ENCODE results near the gene PRAMEF2. TPM values are rescaled to one million over a fixed set of nuclear protein-coding genes. Genes with fewer than 3 reads are reported as not detected.
"Not testable (repeated sequence)": the region's sequence is repeated elsewhere in the genome, so short reads cannot be mapped to it uniquely, and the experiment has no call there.

The PRAMEF2 gene, protein sequence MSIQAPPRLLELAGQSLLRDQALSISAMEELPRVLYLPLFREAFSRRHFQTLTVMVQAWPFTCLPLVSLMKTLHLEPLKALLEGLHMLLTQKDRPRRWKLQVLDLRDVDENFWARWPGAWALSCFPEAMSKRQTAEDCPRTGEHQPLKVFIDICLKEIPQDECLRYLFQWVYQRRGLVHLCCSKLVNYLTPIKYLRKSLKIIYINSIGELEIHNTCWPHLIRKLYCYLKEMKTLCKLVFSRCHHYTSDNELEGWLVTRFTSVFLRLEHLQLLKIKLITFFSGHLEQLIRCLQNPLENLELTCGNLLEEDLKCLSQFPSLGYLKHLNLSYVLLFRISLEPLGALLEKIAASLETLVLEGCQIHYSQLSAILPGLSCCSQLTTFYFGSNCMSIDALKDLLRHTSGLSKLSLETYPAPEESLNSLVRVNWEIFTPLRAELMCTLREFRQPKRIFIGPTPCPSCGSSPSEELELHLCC
- total RNA-seq: not detected
- long read RNA-seq, donor 1: 0 reads
- long read RNA-seq, donor 2: 0 reads

- H3K36me3 ChIP-seq (ENCODE audit: low read depth); H3K9me3 ChIP-seq; intact Hi-C loops (cut with DNase I, micrococcal nuclease); H3K4me1 ChIP-seq (ENCODE audit: low read depth); H3K4me3 ChIP-seq; DNase-seq; ATAC-seq: not testable (repeated sequence)
Measured at GRCh38 chr1:12856786-12857185, at the start of gene PRAMEF2. Gene PRAMEF2, plus strand, starts transcription at chr1:12857086. Its CDS starts 1,924 bp downstream, at chr1:12859010.

DNA sequence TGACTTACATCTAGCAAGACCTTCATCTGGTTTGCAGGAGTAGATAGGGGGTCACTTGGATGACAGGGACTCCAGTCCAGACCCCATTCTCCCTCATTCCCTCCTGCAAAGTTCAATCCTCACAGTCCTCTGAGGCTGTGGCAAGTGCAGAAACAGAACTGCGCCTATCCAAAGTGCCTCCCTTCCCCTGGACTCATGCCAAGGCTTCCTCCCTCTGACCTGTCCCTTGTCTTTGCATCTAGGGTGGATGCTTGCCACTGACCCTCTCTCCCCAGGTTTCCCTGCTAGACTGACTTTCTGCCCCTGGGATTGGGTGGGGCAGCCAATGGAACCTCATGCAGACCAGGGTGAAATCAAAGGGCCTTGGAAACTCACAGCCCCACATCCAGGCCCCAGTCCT lies 47.0 kb upstream of the PRAMEF2 start:
- DNase-seq (no peak), ATAC-seq (no peak)
- no peaks in the 10 kb centered on the region for H3K4me1 ChIP-seq (ENCODE audit: low read depth)

GRCh38 chr1:12810691-12811408 lies 46.0 kb upstream of the PRAMEF2 start:
- no peak for TF ChIP-seq CTCF (IDR thresholded peaks at IDR 0.05)
- no peak overlapping the region for H3K4me3 ChIP-seq
- intact Hi-C loops (cut with DNase I, micrococcal nuclease): no loop called here
- H3K9me3 ChIP-seq: no peaks in the 10 kb centered on the region
- no peak for ATAC-seq
- H3K4me1 ChIP-seq (ENCODE audit: low read depth): no peaks in the 10 kb centered on the region
- DNase-seq: no peak
- H3K36me3 ChIP-seq (ENCODE audit: low read depth): no peaks in the 10 kb centered on the region

More for the DNA sequence above, 47.0 kb upstream of the PRAMEF2 start:
- Histone ChIP-seq H3K36me3 (ENCODE audit: low read depth) (no peaks in the 10 kb centered on the region), H3K4me3 (no peak overlapping the region), H3K9me3 (no peaks in the 10 kb centered on the region)
- intact Hi-C loops (cut with DNase I, micrococcal nuclease): no loop called here
- TF ChIP-seq CTCF (IDR thresholded peaks at IDR 0.05): no peak

DNA sequence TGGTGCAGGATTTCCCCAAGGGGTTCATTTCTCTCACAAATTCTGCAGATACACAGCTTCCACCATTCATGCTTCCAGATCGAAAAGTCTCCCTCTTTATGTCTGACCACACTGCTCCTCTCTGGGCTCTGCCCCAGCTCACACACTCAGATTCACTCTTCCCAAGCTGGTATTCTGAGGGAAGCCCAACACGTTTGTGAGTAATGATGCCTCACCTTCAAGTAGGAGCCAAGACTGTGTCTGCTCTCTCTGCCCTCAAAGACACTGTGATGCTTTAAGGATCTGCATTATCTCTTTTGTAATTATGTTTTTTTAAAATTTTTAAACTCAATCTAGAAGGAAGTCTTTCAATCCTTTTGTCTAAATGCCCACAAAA lies 45.5 kb upstream of the PRAMEF2 start:
- Histone ChIP-seq H3K9me3 (no peaks in the 10 kb centered on the region), H3K4me3 (no peak overlapping the region), H3K4me1 (ENCODE audit: low read depth) (no peaks in the 10 kb centered on the region), H3K36me3 (ENCODE audit: low read depth) (no peaks in the 10 kb centered on the region)
- no peak for DNase-seq
- ATAC-seq: no peak
- no peak for TF ChIP-seq CTCF (IDR thresholded peaks at IDR 0.05)
- intact Hi-C loops (cut with DNase I, micrococcal nuclease): no loop called here

DNA sequence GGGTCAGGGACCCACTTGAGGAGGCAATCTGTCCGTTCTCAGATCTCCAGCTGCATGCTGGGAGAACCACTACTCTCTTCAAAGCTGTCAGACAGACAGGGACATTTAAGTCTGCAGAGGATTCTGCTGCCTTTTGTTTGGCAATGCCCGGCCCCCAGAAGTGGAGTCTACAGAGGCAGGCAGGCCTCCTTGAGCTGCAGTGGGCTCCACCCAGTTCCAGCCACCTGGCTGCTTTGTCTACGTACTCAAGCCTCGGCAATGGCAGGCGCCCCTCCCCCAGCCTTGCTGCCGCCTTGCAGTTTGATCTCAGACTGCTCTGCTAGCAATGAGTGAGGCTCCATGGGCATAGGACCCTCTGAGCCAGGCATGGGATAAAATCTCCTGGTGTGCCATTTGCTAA lies 37.8 kb upstream of the PRAMEF2 start:
- DNase-seq; H3K4me1 ChIP-seq (ENCODE audit: low read depth); H3K9me3 ChIP-seq; H3K4me3 ChIP-seq; ATAC-seq; intact Hi-C loops (cut with DNase I, micrococcal nuclease); H3K36me3 ChIP-seq (ENCODE audit: low read depth): not testable (repeated sequence)

- H3K4me1 ChIP-seq (ENCODE audit: low read depth); H3K36me3 ChIP-seq (ENCODE audit: low read depth); intact Hi-C loops (cut with DNase I, micrococcal nuclease); H3K9me3 ChIP-seq; H3K4me3 ChIP-seq; ATAC-seq; DNase-seq: not testable (repeated sequence)
Measured at GRCh38 chr1:12831310-12831709, 25.6 kb upstream of the PRAMEF2 start, which contains the start of gene PRAMEF11. Gene PRAMEF11, minus strand, starts transcription at chr1:12831410. Its CDS starts 2,621 bp downstream, at chr1:12828789.

GRCh38 chr1:12833251-12833650 lies 23.6 kb upstream of the PRAMEF2 start:
- H3K4me3 ChIP-seq; H3K36me3 ChIP-seq (ENCODE audit: low read depth); ATAC-seq; intact Hi-C loops (cut with DNase I, micrococcal nuclease); H3K9me3 ChIP-seq; DNase-seq; H3K4me1 ChIP-seq (ENCODE audit: low read depth): not testable (repeated sequence)

DNA sequence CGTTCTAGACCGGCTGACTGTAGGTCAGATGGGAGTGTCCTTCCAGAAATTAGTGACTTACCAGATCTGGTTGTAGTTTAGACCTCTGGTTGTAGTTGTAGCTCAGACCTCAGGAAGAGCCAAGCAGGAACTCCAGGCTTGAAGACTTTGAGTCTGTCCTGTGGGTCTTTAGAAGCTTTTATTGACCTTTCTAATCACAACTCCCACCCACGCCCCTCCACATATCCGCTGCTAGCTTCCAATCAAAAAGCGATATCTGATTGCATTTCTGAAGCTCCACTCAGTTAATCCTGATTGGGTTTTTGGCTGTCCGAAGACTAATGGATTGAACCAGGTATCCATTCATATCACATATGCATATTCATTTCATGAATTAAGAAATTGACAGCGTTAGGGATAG lies 8.3 kb upstream of the PRAMEF2 start, which contains the start of gene HNRNPCL1:
Gene HNRNPCL1 (minus strand): TSS at position 101 of the 400 bp plus-strand sequence. CDS start 431 bp downstream, outside the sequence.
- H3K4me1 ChIP-seq (ENCODE audit: low read depth); H3K9me3 ChIP-seq; DNase-seq; H3K36me3 ChIP-seq (ENCODE audit: low read depth); intact Hi-C loops (cut with DNase I, micrococcal nuclease); ATAC-seq; H3K4me3 ChIP-seq: not testable (repeated sequence)
